ENCODE measurements around the gene SNRPA.

The SNRPA gene

DNA sequence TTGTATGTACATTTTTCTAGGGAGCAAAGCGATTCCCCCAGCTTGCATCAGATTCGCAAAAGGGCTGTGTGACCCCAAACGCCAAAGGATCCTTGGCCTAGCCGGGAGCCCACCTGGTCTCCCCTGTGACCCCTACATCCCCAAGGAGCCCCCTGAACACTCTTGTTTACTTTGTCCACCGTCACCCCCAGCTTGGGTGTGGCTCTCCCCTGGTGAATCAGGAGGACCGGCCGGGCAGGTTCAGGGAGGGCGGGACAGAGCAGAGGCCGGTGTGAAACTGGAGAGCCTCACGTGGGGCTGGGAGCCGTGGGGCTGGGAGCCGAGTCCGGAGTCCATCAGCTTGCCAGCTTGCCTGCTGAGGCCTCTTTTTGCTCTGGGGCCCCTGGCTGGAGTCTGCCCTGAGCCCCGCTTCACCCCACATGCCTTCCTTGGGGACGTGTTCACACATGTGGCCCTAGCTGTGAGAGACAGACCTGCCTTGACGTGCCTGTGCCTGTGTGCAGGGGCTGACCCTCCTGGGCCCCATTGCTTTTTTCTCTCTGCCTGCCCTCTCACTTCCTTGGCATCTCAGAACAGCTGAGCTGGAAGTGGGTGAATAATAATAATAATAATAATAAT, 32.1 kb upstream of the SNRPA start (continued):
- TF ChIP-seq MZF1 (tag by site-specific recombination; IDR thresholded peaks at IDR 0.05; ENCODE audit: borderline replicate concordance) = no peak
- TF ChIP-seq ZNF133 (tag by site-specific recombination; IDR thresholded peaks at IDR 0.05) = no peak
- TF ChIP-seq, protein P1, sequence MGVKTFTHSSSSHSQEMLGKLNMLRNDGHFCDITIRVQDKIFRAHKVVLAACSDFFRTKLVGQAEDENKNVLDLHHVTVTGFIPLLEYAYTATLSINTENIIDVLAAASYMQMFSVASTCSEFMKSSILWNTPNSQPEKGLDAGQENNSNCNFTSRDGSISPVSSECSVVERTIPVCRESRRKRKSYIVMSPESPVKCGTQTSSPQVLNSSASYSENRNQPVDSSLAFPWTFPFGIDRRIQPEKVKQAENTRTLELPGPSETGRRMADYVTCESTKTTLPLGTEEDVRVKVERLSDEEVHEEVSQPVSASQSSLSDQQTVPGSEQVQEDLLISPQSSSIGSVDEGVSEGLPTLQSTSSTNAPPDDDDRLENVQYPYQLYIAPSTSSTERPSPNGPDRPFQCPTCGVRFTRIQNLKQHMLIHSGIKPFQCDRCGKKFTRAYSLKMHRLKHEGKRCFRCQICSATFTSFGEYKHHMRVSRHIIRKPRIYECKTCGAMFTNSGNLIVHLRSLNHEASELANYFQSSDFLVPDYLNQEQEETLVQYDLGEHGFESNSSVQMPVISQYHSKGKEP (tag by site-specific recombination; IDR thresholded peaks at IDR 0.05) = no peak
- no peak for TF ChIP-seq ZNF791 (tag by site-specific recombination; IDR thresholded peaks at IDR 0.05)
- TF ChIP-seq TCF7L2 (IDR thresholded peaks at IDR 0.05; ENCODE audit: borderline replicate concordance, low read depth, low read length) = no peak
- TF ChIP-seq ZNF701 (tag by site-specific recombination; IDR thresholded peaks at IDR 0.05) = no peak
- TF ChIP-seq BCL11B (tag by site-specific recombination; IDR thresholded peaks at IDR 0.05; ENCODE audit: low read depth) = no peak; the same call in 1 of the 2 replicates
- TF ChIP-seq ZNF394 (tag by site-specific recombination; IDR thresholded peaks at IDR 0.05; ENCODE audit: borderline replicate concordance) = no peak
- TF ChIP-seq GLIS1 (tag by site-specific recombination; IDR thresholded peaks at IDR 0.05) = peak; percentile 81
- no peak for TF ChIP-seq OSR2 (tag by site-specific recombination; IDR thresholded peaks at IDR 0.05)
- 0 out of 2 replicates have a peak, but pooled peaks have one; percentile 8 for TF ChIP-seq ZNF777 (tag by site-specific recombination; IDR thresholded peaks at IDR 0.05; ENCODE audit: borderline replicate concordance)
- no peak for TF ChIP-seq ZNF223 (tag by site-specific recombination; IDR thresholded peaks at IDR 0.05)
- no peak for TF ChIP-seq ZNF843 (tag by site-specific recombination; IDR thresholded peaks at IDR 0.05)
- TF ChIP-seq ZNF530 (tag by site-specific recombination; IDR thresholded peaks at IDR 0.05; ENCODE audit: low read depth) = no peak
- no peak for TF ChIP-seq ZNF664 (tag by site-specific recombination; IDR thresholded peaks at IDR 0.05)
- TF ChIP-seq EGR2 (tag by site-specific recombination; IDR thresholded peaks at IDR 0.05; ENCODE audit: low read depth) = no peak
- TF ChIP-seq ZNF10 (tag by site-specific recombination; IDR thresholded peaks at IDR 0.05) = no peak
- peak; percentile 95 for TF ChIP-seq ZBTB20 (tag by site-specific recombination; IDR thresholded peaks at IDR 0.05)
- TF ChIP-seq ZNF549 (tag by site-specific recombination; IDR thresholded peaks at IDR 0.05) = no peak
- no peak for TF ChIP-seq ZNF121 (tag by site-specific recombination; IDR thresholded peaks at IDR 0.05)
- no peak for TF ChIP-seq ZNF266 (tag by site-specific recombination; IDR thresholded peaks at IDR 0.05; ENCODE audit: low read depth)
- peak; percentile 56; the same call in 1 of the 2 replicates for TF ChIP-seq ZNF660 (tag by site-specific recombination; IDR thresholded peaks at IDR 0.05)
- TF ChIP-seq ZBTB21 (tag by site-specific recombination; IDR thresholded peaks at IDR 0.05) = no peak
- no peak for TF ChIP-seq ZNF404 (tag by site-specific recombination; IDR thresholded peaks at IDR 0.05)
- no peak for TF ChIP-seq ZNF544 (tag by site-specific recombination; IDR thresholded peaks at IDR 0.05)
- no peak for TF ChIP-seq ZNF558 (tag by site-specific recombination; IDR thresholded peaks at IDR 0.05)
- 0 out of 2 replicates have a peak, but pooled peaks have one; percentile 9 for TF ChIP-seq ZNF561 (tag by site-specific recombination; IDR thresholded peaks at IDR 0.05; ENCODE audit: borderline replicate concordance)
- TF ChIP-seq ZFP69B (tag by site-specific recombination; IDR thresholded peaks at IDR 0.05) = peak; percentile 61; the same call in 1 of the 2 replicates
- no peak for TF ChIP-seq GLI4 (tag by site-specific recombination; IDR thresholded peaks at IDR 0.05)
- no peak for TF ChIP-seq ZNF654 (tag by site-specific recombination; IDR thresholded peaks at IDR 0.05; ENCODE audit: low read depth)
- no peak for TF ChIP-seq ZNF623 (tag by site-specific recombination; IDR thresholded peaks at IDR 0.05)
- no peak for TF ChIP-seq ZNF140 (tag by site-specific recombination; IDR thresholded peaks at IDR 0.05)
- no peak for TF ChIP-seq KLF10 (tag by site-specific recombination; IDR thresholded peaks at IDR 0.05)
- TF ChIP-seq ZSCAN16 (tag by site-specific recombination; IDR thresholded peaks at IDR 0.05) = no peak
- 0 out of 2 replicates have a peak, but pooled peaks have one; percentile 8 for TF ChIP-seq ZNF768 (tag by site-specific recombination; IDR thresholded peaks at IDR 0.05)
- no peak for TF ChIP-seq ZNF174 (tag by site-specific recombination; IDR thresholded peaks at IDR 0.05)
- TF ChIP-seq GLI2 (tag by site-specific recombination; IDR thresholded peaks at IDR 0.05; ENCODE audit: borderline replicate concordance, low read depth) = no peak
